B cell (primary cell): ENCODE measurements around the gene SCFD1. TPM values are rescaled to one million over a fixed set of nuclear protein-coding genes. Genes with fewer than 3 reads are reported as not detected.

ENCODE experiments used
- ATAC-seq: fragments of 200-7000 bp; cut with Tn5 transposase; one replicate; pipeline ENCODE4 v1.10.0; 2021; ENCODE audit warnings: low read depth, mild to moderate bottlenecking, moderate number of reproducible peaks, moderate library complexity
- CTCF ChIA-PET: fragments of 350-600 bp; sonication (Branson Sonifier 250); formaldehyde crosslinking; loops from one replicate; lab custom pipeline; 2021; ENCODE audit warnings: antibody characterized with exemption, inconsistent platforms; lab: Charles Lee
- POLR2A ChIA-PET: fragments of 350-600 bp; sonication (Branson Sonifier 250); formaldehyde crosslinking; loops from one replicate; lab custom pipeline; 2021; ENCODE audit warnings: antibody characterized with exemption; lab: Charles Lee
- DNase-seq: peaks from one replicate; pipeline ENCODE4 v3.0.0; 2013
- H2AFZ ChIP-seq: 2 replicates; pipeline ENCODE4 v1.6.1; 2012; ENCODE audit warnings: mild to moderate bottlenecking, low read depth, low read length; ENCODE audit not compliant: insufficient read depth, poor library complexity, severe bottlenecking
- H3K27ac ChIP-seq, 2 donors: 1 replicate in 1 of 2; 2 replicates in 1 of 2; pipeline ENCODE4 v1.5.1; 2012 to 2013; ENCODE audit warnings: low read length in 2 of 2, mild to moderate bottlenecking in 2 of 2, moderate library complexity in 1 of 2
- H3K27me3 ChIP-seq, 4 experiments: fragments of 200-600 bp in 1 of 4; sonication (generic) in 1 of 4; replicated peaks in 1 of 4; 1 replicate in 2 of 4; 2 replicates in 2 of 4; pipeline versions ENCODE4 v1.6.1 to v1.7.0; 2013 to 2016; ENCODE audit warnings: low read length in 3 of 4, mild to moderate bottlenecking in 2 of 4, mixed read lengths in 1 of 4, moderate library complexity in 1 of 4; ENCODE audit not compliant: insufficient read depth in 4 of 4, control insufficient read depth in 3 of 4; ENCODE audit errors: control extremely low read depth in 1 of 4
- H3K36me3 ChIP-seq, 2 experiments: replicated peaks in 1 of 2; 1 replicate in 1 of 2; 2 replicates in 1 of 2; pipeline versions ENCODE4 v1.6.1 to v1.7.1; 2013; ENCODE audit warnings: low read length in 1 of 2; ENCODE audit not compliant: insufficient read depth in 2 of 2, control insufficient read depth in 1 of 2; ENCODE audit errors: control extremely low read depth in 1 of 2, extremely low read depth in 1 of 2
- H3K4me1 ChIP-seq, 2 donors: fragments of 200-600 bp in 1 of 2; sonication (generic) in 1 of 2; 1 replicate in 1 of 2; 2 replicates in 1 of 2; pipeline versions ENCODE4 v1.5.1 to v1.6.1; 2013 to 2017; ENCODE audit warnings: low read length in 2 of 2; ENCODE audit not compliant: control insufficient read depth in 2 of 2, insufficient read depth in 2 of 2
- H3K4me2 ChIP-seq: replicated peaks from 2 replicates; pipeline ENCODE3; 2012; ENCODE audit warnings: mild to moderate bottlenecking, low read depth, low read length; ENCODE audit not compliant: poor library complexity, severe bottlenecking
- H3K4me3 ChIP-seq, 5 experiments: fragments of 200-600 bp in 1 of 5; sonication (generic) in 1 of 5; 1 replicate in 3 of 5; 2 replicates in 2 of 5; pipeline versions ENCODE4 v1.5.1 to v1.7.0; 2011 to 2016; ENCODE audit warnings: low read length in 4 of 5, mild to moderate bottlenecking in 4 of 5, low read depth in 2 of 5, control low read depth in 1 of 5, moderate library complexity in 1 of 5; ENCODE audit not compliant: insufficient read depth in 1 of 5; ENCODE audit errors: control extremely low read depth in 1 of 5, extremely low read depth in 1 of 5
- H3K79me2 ChIP-seq: fragments of 200-600 bp; sonication (generic); one replicate; pipeline ENCODE4 v1.6.0; 2016; ENCODE audit warnings: low read length; ENCODE audit not compliant: control insufficient read depth, insufficient read depth
- H3K9ac ChIP-seq: fragments of 200-600 bp; sonication (generic); 2 replicates; pipeline ENCODE4 v1.6.1; 2017; ENCODE audit warnings: mild to moderate bottlenecking, low read length, moderate library complexity
- H3K9me3 ChIP-seq, 3 donors: one replicate each; pipeline versions ENCODE4 v1.6.1 to v1.7.1; 2013; ENCODE audit warnings: low read length in 2 of 3; ENCODE audit not compliant: control insufficient read depth in 2 of 3, insufficient read depth in 1 of 3; ENCODE audit errors: control extremely low read depth in 1 of 3
- H4K20me1 ChIP-seq: 2 replicates; pipeline ENCODE4 v1.6.0; 2012; ENCODE audit warnings: mild to moderate bottlenecking, low read length; ENCODE audit not compliant: insufficient read depth, control insufficient read depth, poor library complexity, severe bottlenecking
- H3K27ac Mint-ChIP-seq: one replicate; pipeline ENCODE4 v1.8.0; 2021; ENCODE audit warnings: mixed read lengths
- H3K27me3 Mint-ChIP-seq: one replicate; pipeline ENCODE4 v1.8.0; 2021; ENCODE audit warnings: mixed read lengths
- H3K4me1 Mint-ChIP-seq: one replicate; pipeline ENCODE4 v1.8.0; 2021; ENCODE audit warnings: mixed read lengths
- H3K4me3 Mint-ChIP-seq: one replicate; pipeline ENCODE4 v1.8.0; 2021; ENCODE audit warnings: mixed read lengths
- H3K9me3 Mint-ChIP-seq: one replicate; pipeline ENCODE4 v1.8.0; 2022; ENCODE audit warnings: mixed read lengths; ENCODE audit not compliant: insufficient read depth
- EZH2 ChIP-seq: IDR thresholded peaks from 2 replicates; pipeline ENCODE4 v1.6.1; 2012; ENCODE audit warnings: borderline replicate concordance, low read depth, mild to moderate bottlenecking, moderate library complexity, low read length; ENCODE audit not compliant: insufficient read depth, poor library complexity, severe bottlenecking
- WGBS: methylation state at CpG from one replicate; pipeline ENCODE4 v1.1.5; 2013; ENCODE audit warnings: missing lambda C conversion rate; ENCODE audit not compliant: insufficient coverage; 5-methylcytosine and 5-hydroxymethylcytosine counted together
- intact Hi-C: fragments of 100-400 bp; cut with micrococcal nuclease; formaldehyde crosslinking; loops from one replicate; pipeline ENCODE4 v1.10.0; 2022
- polyA plus RNA-seq: library from polyadenylated mRNA; depleted of rRNA; stranded (reverse); fragments of >200 nt; gene quantifications from 2 replicates; pipeline ENCODE4 v1.2.3, GENCODE V29; 2012
- total RNA-seq, 2 donors: library from RNA; stranded (reverse); fragments of 120-200 nt in 1 of 2; gene quantifications; 1 replicate in 1 of 2; 2 replicates in 1 of 2; pipeline versions ENCODE4 v1.2.3 to v1.2.4, GENCODE V29; 2013 to 2022
- TF ChIP-seq, protein P1 (sequence below): fragments of 200-600 bp; IDR thresholded peaks from one replicate; pipeline ENCODE4 v1.8.0; 2022; ENCODE audit warnings: antibody characterized with exemption, mild to moderate bottlenecking

Gene SCFD1
- total and polyA plus RNA-seq, 2 donors (not counting 1 experiment from before 2014, with no cell fraction given) = 23.1 to 73.0 TPM

DNA sequence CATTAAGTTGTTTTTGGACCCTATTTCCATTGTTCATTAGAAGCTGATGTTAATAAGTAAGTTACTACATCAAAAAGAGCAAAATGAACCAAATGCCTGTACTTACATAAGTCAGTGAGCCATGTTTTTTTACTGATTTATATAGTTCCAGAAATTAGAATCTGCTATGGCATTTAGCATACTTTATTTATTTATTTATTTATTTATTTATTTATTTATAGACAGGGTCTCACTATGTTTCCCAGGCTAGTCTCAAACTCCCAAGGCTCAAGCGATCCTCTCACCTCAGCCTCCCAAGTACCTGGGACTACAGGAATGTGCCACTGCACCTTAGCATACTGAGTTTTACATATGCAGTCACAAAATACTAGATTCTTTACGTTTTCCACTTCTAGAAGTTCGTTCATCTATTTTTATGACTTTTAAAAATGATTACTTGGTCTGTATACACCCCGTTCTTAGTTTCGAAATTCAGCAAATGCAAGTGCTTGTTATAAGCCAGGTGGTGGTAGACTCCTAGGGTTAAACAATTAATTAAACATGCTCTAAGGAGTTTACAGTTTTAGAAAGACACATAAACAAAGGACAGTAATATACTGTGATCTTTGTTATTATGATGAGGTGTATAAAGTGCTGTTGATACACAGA, 69.8 kb downstream of the SCFD1 start:
- Histone ChIP-seq H3K4me1 (no peaks in the 10 kb centered on the region), H2AFZ (no peak overlapping the region), H3K4me3 (no peak overlapping the region), H3K9ac (no peak overlapping the region), H3K27me3 (no peaks in the 10 kb centered on the region), H3K79me2 (no peaks in the 10 kb centered on the region), H3K9me3 (no peaks in the 10 kb centered on the region), H3K27ac (peak overlapping the region in 1 of 2 donors; percentile 84), H3K36me3 (peaks cover 12 to 26% of the 10 kb centered on the region in 2 experiments), H4K20me1 (no peaks in the 10 kb centered on the region), H3K4me2 (no peak overlapping the region)
- no peak for TF ChIP-seq EZH2
- TF ChIP-seq, protein P1, sequence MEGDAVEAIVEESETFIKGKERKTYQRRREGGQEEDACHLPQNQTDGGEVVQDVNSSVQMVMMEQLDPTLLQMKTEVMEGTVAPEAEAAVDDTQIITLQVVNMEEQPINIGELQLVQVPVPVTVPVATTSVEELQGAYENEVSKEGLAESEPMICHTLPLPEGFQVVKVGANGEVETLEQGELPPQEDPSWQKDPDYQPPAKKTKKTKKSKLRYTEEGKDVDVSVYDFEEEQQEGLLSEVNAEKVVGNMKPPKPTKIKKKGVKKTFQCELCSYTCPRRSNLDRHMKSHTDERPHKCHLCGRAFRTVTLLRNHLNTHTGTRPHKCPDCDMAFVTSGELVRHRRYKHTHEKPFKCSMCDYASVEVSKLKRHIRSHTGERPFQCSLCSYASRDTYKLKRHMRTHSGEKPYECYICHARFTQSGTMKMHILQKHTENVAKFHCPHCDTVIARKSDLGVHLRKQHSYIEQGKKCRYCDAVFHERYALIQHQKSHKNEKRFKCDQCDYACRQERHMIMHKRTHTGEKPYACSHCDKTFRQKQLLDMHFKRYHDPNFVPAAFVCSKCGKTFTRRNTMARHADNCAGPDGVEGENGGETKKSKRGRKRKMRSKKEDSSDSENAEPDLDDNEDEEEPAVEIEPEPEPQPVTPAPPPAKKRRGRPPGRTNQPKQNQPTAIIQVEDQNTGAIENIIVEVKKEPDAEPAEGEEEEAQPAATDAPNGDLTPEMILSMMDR = no peak
- Mint-ChIP-seq H3K9me3 (no peaks in the 10 kb centered on the region), H3K4me3 (no peak overlapping the region), H3K27ac (no peak overlapping the region), H3K27me3 (no peaks in the 10 kb centered on the region), H3K4me1 (no peaks in the 10 kb centered on the region)
- ATAC-seq (no peak), DNase-seq (no peak)
- ChIA-PET POLR2A (no interaction called here), CTCF (no interaction called here)
- 100% methylated on average over 1 of the region's 5 CpGs for WGBS
- intact Hi-C loops = no loop called here

DNA sequence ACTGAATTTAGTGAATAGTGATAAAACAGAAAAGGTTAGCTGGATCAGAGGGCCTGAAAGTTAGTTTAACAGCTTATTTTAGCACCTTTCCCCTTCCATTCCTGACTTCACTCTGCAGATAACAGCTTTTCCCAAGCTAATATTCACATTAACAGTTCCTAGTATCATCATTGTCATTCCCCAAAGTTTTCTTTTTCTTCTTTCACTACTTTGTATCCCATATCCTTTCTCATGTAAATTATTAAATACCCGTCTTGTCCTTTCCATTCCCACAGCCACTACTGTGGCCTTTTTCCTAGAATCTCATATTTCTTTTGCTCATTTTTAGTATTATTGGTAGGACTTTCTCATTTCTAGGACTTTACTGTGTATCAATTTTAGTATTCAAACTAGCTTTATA, 70.5 kb downstream of the SCFD1 start:
- ChIA-PET CTCF (no interaction called here), POLR2A (no interaction called here)
- Histone ChIP-seq H3K4me2 (no peak overlapping the region), H3K79me2 (no peaks in the 10 kb centered on the region), H3K9ac (no peak overlapping the region), H3K27me3 (no peaks in the 10 kb centered on the region), H2AFZ (no peak overlapping the region), H3K27ac (no peak overlapping the region), H4K20me1 (no peaks in the 10 kb centered on the region), H3K9me3 (no peaks in the 10 kb centered on the region), H3K4me3 (no peak overlapping the region), H3K4me1 (no peaks in the 10 kb centered on the region), H3K36me3 (peaks cover 20 to 33% of the 10 kb centered on the region in 2 experiments)
- Mint-ChIP-seq H3K27me3 (no peaks in the 10 kb centered on the region), H3K27ac (no peak overlapping the region), H3K4me1 (no peaks in the 10 kb centered on the region), H3K4me3 (no peak overlapping the region), H3K9me3 (no peaks in the 10 kb centered on the region)
- no CpG with 5 or more reads among the region's 1 CpG for WGBS
- intact Hi-C loops = no loop called here
- no peak for TF ChIP-seq EZH2
- TF ChIP-seq, protein P1 = no peak
- no peak for ATAC-seq
- DNase-seq = no peak
